EL (cell line): ENCODE data around the gene MTIF2.
"Not testable (repeated sequence)": the region's sequence is repeated elsewhere in the genome, so short reads cannot be mapped to it uniquely, and the experiment has no call there.

ENCODE experiments used
- DNase-seq: peaks from one replicate; pipeline ENCODE4 v3.0.0-alpha.2; 2016

The MTIF2 gene

GRCh38 chr2:55186837-55187236 is 82.2 kb downstream of the MTIF2 start:
- not testable (repeated sequence) for DNase-seq
